CD4-positive, alpha-beta T cell treated with Interleukin-4 for 4 hours (primary cell): ENCODE measurements around the gene EFNB2.

ENCODE experiments used
- DNase-seq: peaks from one replicate; pipeline ENCODE4 v3.0.0-alpha.2; 2020

EFNB2 gene, protein sequence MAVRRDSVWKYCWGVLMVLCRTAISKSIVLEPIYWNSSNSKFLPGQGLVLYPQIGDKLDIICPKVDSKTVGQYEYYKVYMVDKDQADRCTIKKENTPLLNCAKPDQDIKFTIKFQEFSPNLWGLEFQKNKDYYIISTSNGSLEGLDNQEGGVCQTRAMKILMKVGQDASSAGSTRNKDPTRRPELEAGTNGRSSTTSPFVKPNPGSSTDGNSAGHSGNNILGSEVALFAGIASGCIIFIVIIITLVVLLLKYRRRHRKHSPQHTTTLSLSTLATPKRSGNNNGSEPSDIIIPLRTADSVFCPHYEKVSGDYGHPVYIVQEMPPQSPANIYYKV

DNA sequence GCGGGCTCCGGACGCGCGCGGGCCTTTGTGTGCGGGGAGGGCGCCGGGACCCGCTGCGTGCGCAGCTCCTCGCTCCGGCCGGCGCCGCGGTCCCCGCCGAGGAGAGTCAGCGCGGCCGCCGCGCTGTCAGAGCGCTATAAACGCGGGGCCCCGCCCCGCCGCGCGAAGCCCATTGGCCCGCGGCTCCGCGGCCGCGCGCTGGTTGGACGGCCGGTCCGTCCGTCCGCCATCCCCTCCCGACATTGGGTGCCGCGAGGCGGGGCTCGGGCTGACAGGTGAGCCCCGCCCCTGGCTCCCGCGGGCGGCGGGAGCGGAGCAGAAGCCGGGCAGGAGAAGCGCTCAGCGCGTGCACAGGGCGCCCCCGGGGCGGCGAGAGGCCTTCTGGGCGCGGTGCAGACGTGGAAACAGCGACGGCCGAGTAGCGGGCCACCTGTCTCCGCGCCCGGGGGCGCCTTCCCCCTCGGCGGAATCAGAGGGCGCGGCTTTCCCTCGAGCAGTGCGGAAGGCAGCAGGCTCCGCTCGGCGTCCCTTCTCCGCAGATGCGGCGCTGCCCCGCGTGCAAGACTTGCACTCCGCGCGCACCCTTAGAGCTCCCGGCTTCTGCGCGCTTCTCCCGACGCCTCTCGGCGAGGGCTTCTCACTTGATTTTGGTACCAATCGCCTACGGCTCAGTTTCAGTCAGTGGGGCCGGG is at the start of gene EFNB2:
EFNB2 (minus strand) TSS at position 111 of the 692 bp plus-strand sequence. CDS start 698 bp downstream, outside the sequence.
- DNase-seq: peak; percentile 88

DNA sequence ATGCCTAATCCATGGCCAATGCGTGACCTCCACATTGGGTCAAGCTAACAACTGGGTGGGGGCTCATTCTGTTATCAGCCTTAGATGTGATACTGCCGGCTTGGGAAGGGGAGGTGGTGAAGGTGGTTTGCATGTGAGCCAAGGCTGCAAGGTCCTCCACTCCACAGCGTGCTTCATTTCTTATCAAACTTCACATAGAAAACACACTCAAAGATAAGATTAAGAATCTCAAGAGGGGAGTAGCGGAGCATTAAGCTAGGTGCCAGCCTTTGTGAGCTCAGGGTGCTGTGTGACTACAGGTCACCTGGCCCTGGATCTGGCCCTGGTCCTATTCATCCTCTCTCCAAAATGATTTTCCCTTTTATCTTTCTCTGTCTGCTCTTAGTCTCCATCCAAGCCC is 45.8 kb upstream of the EFNB2 start:
- DNase-seq: no peak

GRCh38 chr13:106575896-106576295 is 40.4 kb upstream of the EFNB2 start:
- no peak for DNase-seq

DNA sequence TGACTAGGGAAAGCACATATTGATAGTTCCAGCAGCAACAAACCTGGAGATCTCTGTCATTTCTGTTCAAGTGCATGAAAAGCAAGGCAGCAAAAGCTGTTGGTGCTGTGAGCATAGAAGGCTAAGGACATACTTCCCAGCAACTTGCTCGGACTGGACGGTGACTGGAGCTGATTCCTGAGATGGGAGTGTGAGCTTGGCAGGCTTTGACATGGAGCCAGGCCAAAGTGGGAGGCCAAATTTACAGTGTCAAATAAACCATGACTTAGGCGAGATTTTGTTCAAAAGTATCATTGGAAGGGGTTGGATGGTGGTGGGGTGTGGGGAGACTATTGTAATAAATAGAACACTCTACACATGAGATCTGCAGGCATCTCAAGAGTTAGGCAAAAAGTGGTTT is 38.4 kb upstream of the EFNB2 start:
- DNase-seq: no peak

- DNase-seq: no peak
Observed at GRCh38 chr13:106573284-106573846, 37.9 kb upstream of the EFNB2 start.

- DNase-seq: peak; percentile 86
Observed at GRCh38 chr13:106570299-106570852, 34.9 kb upstream of the EFNB2 start.

- DNase-seq: no peak
Observed at GRCh38 chr13:106569233-106570095, 34.0 kb upstream of the EFNB2 start.

DNA sequence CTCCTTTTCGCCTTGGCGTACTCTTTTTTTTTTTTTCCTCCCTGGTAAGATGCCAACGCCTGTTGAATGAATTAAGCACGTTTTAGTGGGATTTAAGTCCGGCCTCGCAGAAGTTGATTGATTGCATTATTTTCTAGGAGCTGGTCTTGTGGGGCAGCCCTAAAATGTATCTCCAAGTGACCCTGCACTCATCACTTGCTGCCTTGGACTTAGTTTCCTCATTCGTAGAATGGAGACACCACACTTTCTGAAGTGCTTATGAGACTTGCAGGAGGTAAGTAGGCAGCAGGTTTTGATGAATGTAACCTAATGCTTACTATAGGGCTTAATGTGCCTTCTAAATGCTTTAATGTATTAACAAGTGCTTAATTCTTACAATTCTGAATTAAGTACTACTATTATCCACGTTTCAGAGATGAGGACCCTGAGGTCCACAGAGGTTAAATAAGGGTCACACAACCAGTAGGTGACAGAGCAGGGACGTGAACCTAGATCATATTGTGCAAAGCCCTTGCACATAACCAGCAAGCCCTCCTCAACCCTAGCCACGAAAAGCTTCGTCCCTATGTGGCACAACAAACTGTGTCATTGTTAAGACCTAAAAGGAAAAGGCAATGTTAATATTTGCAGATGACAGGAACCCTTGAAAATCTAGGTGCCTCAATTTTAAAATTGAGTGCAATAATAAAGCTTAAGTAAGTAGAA is 33.0 kb upstream of the EFNB2 start:
- DNase-seq: no peak

DNA sequence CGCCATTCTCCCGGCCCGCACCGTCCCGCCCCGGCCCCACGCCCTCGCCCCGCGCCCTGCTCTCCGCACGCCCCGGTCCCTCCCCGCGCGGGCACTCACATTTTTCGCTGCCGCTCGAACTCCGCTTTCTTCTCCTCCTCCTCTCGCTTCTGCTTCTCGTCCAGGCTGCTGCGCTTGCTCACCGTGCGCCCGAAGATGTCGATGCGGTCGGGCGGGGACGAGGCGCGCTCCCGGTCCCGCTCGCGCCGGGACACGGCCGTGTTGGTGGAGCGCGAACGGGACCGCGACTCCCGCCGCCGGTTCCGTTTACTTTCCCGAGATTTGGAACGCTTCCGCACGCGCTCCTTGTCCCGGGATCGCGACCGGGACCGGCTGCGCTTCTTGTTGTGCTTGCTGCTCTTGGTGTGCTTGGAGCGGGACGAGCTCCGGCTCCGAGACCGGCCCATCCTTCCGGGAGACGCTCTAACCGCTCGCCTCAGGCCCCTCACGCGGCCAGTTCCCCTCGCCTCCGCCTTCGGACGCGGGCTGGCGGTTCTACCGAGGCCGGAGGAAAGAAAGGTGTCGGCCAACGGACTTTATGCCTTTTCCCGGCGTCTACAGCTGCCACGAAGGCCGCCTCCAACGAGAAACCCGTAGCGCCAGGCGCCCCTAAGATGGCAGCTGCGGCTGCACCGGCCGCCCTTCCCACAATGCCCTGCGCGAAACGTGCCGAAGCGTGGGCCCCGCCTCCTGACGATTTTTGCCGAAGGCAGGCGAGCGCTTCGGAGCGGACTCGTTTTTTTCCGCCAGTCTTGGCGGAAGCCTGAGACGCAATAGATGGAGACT is 32.2 kb upstream of the EFNB2 start, which contains the start of gene ARGLU1:
ARGLU1 (minus strand) TSS at position 664 of the 825 bp plus-strand sequence; CDS start at position 446, 218 bp downstream.
- peak; percentile 93 for DNase-seq

DNA sequence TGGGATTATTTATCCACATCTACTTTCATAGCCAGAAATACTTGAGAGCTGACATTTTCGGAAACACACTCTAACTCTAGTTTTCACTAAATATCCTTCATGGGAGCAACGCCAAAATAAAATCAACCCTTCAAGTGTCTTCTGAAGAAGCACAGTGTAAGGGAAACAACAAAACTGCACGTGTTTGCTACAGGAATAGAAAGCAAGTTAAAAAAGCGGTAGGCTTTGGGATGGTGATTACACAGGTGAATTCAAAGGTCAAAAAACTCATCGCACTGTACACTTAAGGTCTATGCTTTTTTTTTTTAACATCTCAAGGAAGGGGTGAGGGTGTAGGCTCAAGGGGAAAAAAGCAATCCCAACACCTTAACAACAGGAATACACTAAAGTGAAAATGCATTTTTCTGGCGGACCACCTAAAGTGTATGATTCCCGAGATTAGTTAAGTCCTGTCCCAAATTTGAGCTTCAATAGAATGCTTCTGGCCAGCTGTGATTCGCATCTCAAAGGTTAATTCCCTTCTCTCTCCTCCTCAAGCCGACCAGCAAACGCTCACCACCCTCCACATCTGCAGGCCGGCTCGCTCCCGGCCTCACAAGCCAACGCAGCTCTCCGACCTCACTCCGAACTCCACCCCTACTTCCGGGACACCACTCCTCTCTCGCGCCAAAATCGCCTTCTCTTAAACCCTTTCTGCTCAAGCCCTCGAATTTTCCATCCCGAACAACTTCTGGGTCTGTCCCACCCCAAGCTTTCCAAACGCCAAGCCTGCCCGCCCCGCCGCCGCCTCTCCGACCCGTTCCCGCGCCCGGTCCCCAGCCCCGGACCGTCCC is 31.4 kb upstream of the EFNB2 start:
- DNase-seq: peak; percentile 33

GRCh38 chr13:106565127-106565775 is 29.8 kb upstream of the EFNB2 start:
- no peak for DNase-seq

DNA sequence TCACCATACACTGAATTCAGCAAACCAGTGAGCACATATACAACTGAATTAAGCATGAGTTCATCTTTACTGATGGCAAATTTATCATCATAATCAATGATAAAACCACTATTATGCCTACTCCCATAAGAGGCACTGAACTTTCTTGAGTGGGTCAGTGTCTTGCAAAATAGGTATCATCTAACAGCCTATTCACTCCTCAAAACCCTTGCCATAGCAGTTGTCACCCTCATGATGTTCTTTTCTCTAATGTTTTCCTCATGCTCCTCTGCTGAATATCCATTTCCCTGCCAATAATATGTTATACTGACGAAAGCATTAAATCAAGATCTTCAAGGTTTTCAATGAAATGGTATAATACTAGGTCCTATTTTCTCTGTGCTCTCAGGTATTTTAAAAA is 26.8 kb upstream of the EFNB2 start:
- DNase-seq: no peak

DNA sequence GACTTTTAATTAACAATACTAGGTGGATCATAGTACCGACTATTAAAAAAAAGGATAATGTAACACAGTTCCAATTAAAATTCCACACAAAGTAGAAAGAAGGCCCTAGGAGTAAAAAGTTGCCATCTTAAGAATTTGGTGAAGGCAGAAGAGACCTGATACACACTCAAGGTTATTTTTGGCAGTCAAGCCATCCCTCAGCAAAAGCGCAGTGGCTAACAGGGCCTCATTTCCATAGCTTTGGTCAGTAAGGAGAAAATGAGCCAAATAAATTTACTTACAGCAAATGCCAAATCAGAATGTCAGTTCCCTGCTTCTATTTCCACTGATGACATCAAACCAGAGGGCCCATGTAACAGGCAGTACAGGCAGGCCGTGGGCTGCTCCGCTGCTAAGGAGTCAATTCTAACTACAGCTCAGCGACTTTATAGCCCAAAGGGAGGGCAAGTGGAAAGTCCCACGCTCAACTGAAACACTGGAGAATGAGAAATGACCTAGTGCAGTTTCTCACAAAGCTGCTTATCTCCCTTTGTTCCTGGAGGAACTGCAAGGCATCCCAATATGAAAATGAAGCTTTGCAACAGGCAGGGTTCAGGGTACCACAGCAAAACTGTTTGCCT is 26.2 kb upstream of the EFNB2 start:
- peak; percentile 46 for DNase-seq

- DNase-seq: no peak
Observed at GRCh38 chr13:106560821-106561220, 25.4 kb upstream of the EFNB2 start.

- no peak for DNase-seq
Observed at GRCh38 chr13:106558527-106558926, 23.1 kb upstream of the EFNB2 start.

GRCh38 chr13:106555631-106556328 is 20.3 kb upstream of the EFNB2 start:
- DNase-seq: no peak

DNA sequence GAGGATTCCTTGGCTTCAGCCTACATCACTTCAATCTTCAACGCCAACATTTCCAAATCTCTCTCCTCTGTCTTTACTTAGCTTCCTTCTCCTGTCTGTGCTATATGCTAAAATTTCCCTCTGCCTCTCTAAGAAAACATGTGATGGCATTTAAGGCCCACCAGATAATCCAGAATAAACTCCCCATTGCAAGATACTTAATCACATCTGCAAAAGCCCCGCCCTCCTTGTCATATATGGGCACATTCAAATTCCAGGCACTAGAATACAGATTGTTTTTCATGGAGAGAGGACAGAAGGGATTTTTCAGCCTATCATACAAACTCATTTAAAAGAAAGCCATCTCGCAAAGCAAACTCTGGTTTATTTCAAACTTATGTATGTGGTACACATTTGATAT is 16.3 kb upstream of the EFNB2 start:
- DNase-seq: no peak

- no peak for DNase-seq
Observed at GRCh38 chr13:106551350-106551749, 15.9 kb upstream of the EFNB2 start.
